ENCODE measurements around the gene CDK5RAP1.

Gene CDK5RAP1

GRCh38 chr20:33336375-33336774 lies 64.9 kb downstream of the CDK5RAP1 start:
- H3K79me2 ChIP-seq (ENCODE audit: insufficient read depth, low read length): no peaks in the 10 kb centered on the region
- no peak overlapping the region for H3K9ac ChIP-seq (ENCODE audit: low read length)
- H4K20me1 ChIP-seq (ENCODE audit: insufficient read depth, low read length): no peaks in the 10 kb centered on the region
- H3K9me2 ChIP-seq (ENCODE audit: low read depth, low read length): no peaks in the 10 kb centered on the region
- H3K9me3 ChIP-seq (ENCODE audit: low read length): no peaks in the 10 kb centered on the region
- no peak overlapping the region for H3K4me3 ChIP-seq (ENCODE audit: low read depth, low read length, poor library complexity, severe bottlenecking)
- H3K27me3 ChIP-seq (ENCODE audit: insufficient read depth, low read length): peaks cover 5% of the 10 kb centered on the region; the same call in 1 of the 2 replicates
- H3K4me2 ChIP-seq (ENCODE audit: low read length): no peak overlapping the region
- TF ChIP-seq CTCF (IDR thresholded peaks at IDR 0.05; ENCODE audit: low read length): no peak
- TF ChIP-seq EZH2 (IDR thresholded peaks at IDR 0.05; ENCODE audit: borderline replicate concordance, low read length): no peak
- no peak overlapping the region for H2AFZ ChIP-seq (ENCODE audit: low read length)
- H3K27ac ChIP-seq (ENCODE audit: low read depth, low read length, poor library complexity, severe bottlenecking): no peak overlapping the region
- H3K4me1 ChIP-seq (ENCODE audit: insufficient read depth, low read length, severe bottlenecking): no peaks in the 10 kb centered on the region
- H3K36me3 ChIP-seq (ENCODE audit: insufficient read depth, low read length): no peaks in the 10 kb centered on the region
- H3F3A ChIP-seq (ENCODE audit: insufficient read depth, low read length): no peaks in the 10 kb centered on the region

- Histone ChIP-seq H3K79me2 (ENCODE audit: insufficient read depth, low read length) (no peaks in the 10 kb centered on the region), H2AFZ (ENCODE audit: low read length) (no peak overlapping the region), H3K9me2 (ENCODE audit: low read depth, low read length) (no peaks in the 10 kb centered on the region), H3K36me3 (ENCODE audit: insufficient read depth, low read length) (no peaks in the 10 kb centered on the region), H3K27ac (ENCODE audit: low read depth, low read length, poor library complexity, severe bottlenecking) (no peak overlapping the region), H3K9ac (ENCODE audit: low read length) (no peak overlapping the region), H3K4me1 (ENCODE audit: insufficient read depth, low read length, severe bottlenecking) (no peaks in the 10 kb centered on the region), H3K9me3 (ENCODE audit: low read length) (no peaks in the 10 kb centered on the region), H3K4me2 (ENCODE audit: low read length) (no peak overlapping the region), H3F3A (ENCODE audit: insufficient read depth, low read length) (no peaks in the 10 kb centered on the region), H4K20me1 (ENCODE audit: insufficient read depth, low read length) (no peaks in the 10 kb centered on the region), H3K27me3 (ENCODE audit: insufficient read depth, low read length) (peaks cover 7% of the 10 kb centered on the region; the same call in 1 of the 2 replicates), H3K4me3 (ENCODE audit: low read depth, low read length, poor library complexity, severe bottlenecking) (no peak overlapping the region)
- TF ChIP-seq EZH2 (IDR thresholded peaks at IDR 0.05; ENCODE audit: borderline replicate concordance, low read length) (no peak), CTCF (IDR thresholded peaks at IDR 0.05; ENCODE audit: low read length) (no peak)
These were observed 67.2 kb downstream of the CDK5RAP1 start for GRCh38 chr20:33334111-33334510.

GRCh38 chr20:33333616-33334015 lies 67.7 kb downstream of the CDK5RAP1 start:
- no peak overlapping the region for H3K27ac ChIP-seq (ENCODE audit: low read depth, low read length, poor library complexity, severe bottlenecking)
- H3K4me1 ChIP-seq (ENCODE audit: insufficient read depth, low read length, severe bottlenecking): no peaks in the 10 kb centered on the region
- no peak overlapping the region for H3K4me3 ChIP-seq (ENCODE audit: low read depth, low read length, poor library complexity, severe bottlenecking)
- H3K79me2 ChIP-seq (ENCODE audit: insufficient read depth, low read length): no peaks in the 10 kb centered on the region
- TF ChIP-seq EZH2 (IDR thresholded peaks at IDR 0.05; ENCODE audit: borderline replicate concordance, low read length): no peak
- no peak for TF ChIP-seq CTCF (IDR thresholded peaks at IDR 0.05; ENCODE audit: low read length)
- H3K36me3 ChIP-seq (ENCODE audit: insufficient read depth, low read length): no peaks in the 10 kb centered on the region
- H3K27me3 ChIP-seq (ENCODE audit: insufficient read depth, low read length): peaks cover 7% of the 10 kb centered on the region; the same call in 1 of the 2 replicates
- no peak overlapping the region for H2AFZ ChIP-seq (ENCODE audit: low read length)
- H3K9me2 ChIP-seq (ENCODE audit: low read depth, low read length): no peaks in the 10 kb centered on the region
- H3K9me3 ChIP-seq (ENCODE audit: low read length): no peaks in the 10 kb centered on the region
- H3K9ac ChIP-seq (ENCODE audit: low read length): no peak overlapping the region
- no peaks in the 10 kb centered on the region for H3F3A ChIP-seq (ENCODE audit: insufficient read depth, low read length)
- no peak overlapping the region for H3K4me2 ChIP-seq (ENCODE audit: low read length)
- H4K20me1 ChIP-seq (ENCODE audit: insufficient read depth, low read length): no peaks in the 10 kb centered on the region
